ENCODE results near the gene SH3D21.

DNA sequence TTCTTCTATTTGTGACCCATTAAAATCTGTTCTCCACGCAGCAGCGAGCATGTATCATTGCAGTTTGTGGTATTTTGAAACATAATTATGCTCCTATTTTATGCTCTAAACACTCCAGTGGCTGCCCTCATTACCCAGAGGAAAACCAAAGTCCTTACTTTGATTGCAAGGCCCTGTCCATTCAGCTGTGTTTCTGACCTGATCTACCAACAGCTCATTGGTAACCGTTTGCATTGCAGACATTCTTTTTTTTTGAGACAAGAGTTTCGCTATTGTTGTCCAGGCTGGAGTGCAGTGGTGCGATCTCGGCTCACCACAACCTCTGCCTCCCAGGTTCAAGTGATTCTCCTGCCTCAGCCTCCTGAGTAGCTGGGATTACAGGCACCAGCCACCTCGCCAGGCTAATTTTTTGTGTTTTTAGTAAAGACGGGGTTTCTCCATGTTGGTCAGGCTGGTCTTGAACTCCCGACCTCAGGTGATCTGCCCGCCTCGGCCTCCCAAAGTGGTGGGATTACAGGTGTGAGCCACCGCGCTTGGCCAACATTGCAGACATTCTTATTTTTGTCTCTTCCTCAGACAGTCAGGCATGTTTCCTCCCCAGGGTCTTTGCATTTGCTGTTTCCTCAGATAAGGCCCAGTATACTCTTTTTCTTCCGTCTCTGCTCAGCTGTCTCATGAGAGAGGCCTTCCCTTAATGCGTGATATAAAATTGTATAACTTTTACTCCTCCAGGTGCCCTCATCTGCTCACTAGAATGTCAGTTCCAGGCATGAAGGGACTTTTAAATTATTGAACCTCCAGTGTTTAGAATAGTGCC is 49.4 kb upstream of the SH3D21 start:
- no peak for TF ChIP-seq CTCF (IDR thresholded peaks at IDR 0.05; ENCODE audit: borderline replicate concordance, extremely low read depth, low read length, poor library complexity, severe bottlenecking)
- TF ChIP-seq EZH2 (IDR thresholded peaks at IDR 0.05; ENCODE audit: borderline replicate concordance, low read depth, low read length, severe bottlenecking): no peak
